ENCODE results near the gene C11orf52. TPM values are rescaled to one million over a fixed set of nuclear protein-coding genes. Genes with fewer than 3 reads are reported as not detected.

The C11orf52 gene
- total RNA-seq, 1 experiment from 2014 or later = 2.0 TPM

GRCh38 chr11:111870886-111871692 is 47.6 kb upstream of the C11orf52 start, which contains the start of gene ALG9:
TSS of gene ALG9 (minus strand) at chr11:111871581. CDS start at chr11:111871482, 99 bp downstream.
- no peaks in the 10 kb centered on the region for H3K27me3 Mint-ChIP-seq (ENCODE audit: insufficient read depth, unreplicated experiment)
- DNase-seq (ENCODE audit: unreplicated experiment) = peak; percentile 82
- H3K4me3 Mint-ChIP-seq (ENCODE audit: unreplicated experiment) = peak within 1 kb of the TSS; percentile 96
- intact Hi-C loops (cut with micrococcal nuclease) = loop anchor here (10.0 kb wide), 1 partner anchor 294 kb away; the partner anchor contains the start of genes IL18 and TEX12
- CTCF ChIA-PET = interaction anchor here (0.6 to 5.5 kb wide), 18 partner anchors 9 to 668 kb away, joined by 3 to 35 read pairs (median 4); no protein-coding TSS in a partner anchor
- H3K36me3 Mint-ChIP-seq (ENCODE audit: insufficient read depth, unreplicated experiment) = peaks cover 31% of the 10 kb centered on the region
- TF ChIP-seq, protein P1, sequence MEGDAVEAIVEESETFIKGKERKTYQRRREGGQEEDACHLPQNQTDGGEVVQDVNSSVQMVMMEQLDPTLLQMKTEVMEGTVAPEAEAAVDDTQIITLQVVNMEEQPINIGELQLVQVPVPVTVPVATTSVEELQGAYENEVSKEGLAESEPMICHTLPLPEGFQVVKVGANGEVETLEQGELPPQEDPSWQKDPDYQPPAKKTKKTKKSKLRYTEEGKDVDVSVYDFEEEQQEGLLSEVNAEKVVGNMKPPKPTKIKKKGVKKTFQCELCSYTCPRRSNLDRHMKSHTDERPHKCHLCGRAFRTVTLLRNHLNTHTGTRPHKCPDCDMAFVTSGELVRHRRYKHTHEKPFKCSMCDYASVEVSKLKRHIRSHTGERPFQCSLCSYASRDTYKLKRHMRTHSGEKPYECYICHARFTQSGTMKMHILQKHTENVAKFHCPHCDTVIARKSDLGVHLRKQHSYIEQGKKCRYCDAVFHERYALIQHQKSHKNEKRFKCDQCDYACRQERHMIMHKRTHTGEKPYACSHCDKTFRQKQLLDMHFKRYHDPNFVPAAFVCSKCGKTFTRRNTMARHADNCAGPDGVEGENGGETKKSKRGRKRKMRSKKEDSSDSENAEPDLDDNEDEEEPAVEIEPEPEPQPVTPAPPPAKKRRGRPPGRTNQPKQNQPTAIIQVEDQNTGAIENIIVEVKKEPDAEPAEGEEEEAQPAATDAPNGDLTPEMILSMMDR (IDR thresholded peaks at IDR 0.05; ENCODE audit: unreplicated experiment) = peak; percentile 44
- no peaks in the 10 kb centered on the region for H3K9me3 Mint-ChIP-seq (ENCODE audit: unreplicated experiment)
- peak within 1 kb of the TSS; percentile 57 for H3K27ac Mint-ChIP-seq (ENCODE audit: low read depth, unreplicated experiment)
- H3K4me1 Mint-ChIP-seq (ENCODE audit: insufficient read depth, unreplicated experiment) = peaks cover 12% of the 10 kb centered on the region
- BruUV-seq (replicated peaks) = no TSS peak
- POLR2A ChIA-PET = interaction anchor here (0.5 to 3.5 kb wide), 37 partner anchors 9 to 1583 kb away, joined by 3 to 29 read pairs (median 4); partner anchors contain the start of genes CFAP68, DLAT, NKAPD1 and PIH1D2

DNA sequence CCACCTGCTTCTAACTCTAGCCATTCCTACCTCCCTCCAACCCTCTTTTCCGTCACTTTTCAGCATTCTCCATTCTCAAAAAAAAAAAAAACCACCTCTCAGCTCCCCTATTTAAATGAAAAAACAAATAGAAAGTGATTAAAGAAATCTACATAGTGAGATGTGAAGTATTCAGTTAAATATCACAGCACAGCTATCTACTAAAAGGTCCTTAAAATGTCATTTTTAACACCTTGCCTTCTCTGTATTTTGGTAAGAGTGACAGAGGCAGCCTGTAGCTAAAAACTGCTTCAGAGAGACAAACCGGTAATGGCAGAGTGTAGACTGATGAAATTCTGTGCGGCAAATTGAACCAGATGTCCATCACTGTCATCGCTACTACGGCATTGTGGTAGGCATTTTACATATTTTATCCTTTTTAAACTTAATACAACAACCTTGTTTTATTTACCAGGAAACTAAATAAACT is 47.0 kb upstream of the C11orf52 start:
- POLR2A ChIA-PET = interaction anchor here (0.5 to 3.5 kb wide), 31 partner anchors 8 to 1583 kb away, joined by 3 to 29 read pairs (median 5); partner anchors contain the start of genes CFAP68, DLAT, NKAPD1 and PIH1D2
- BruUV-seq (replicated peaks) = no TSS peak
- intact Hi-C loops (cut with micrococcal nuclease) = loop anchor here (10.0 kb wide), 1 partner anchor 293 kb away; the partner anchor contains the start of genes IL18 and TEX12
- no peaks in the 10 kb centered on the region for H3K27me3 Mint-ChIP-seq (ENCODE audit: insufficient read depth, unreplicated experiment)
- CTCF ChIA-PET = interaction anchor here (0.6 to 5.5 kb wide), 12 partner anchors 9 to 396 kb away, joined by 3 to 35 read pairs (median 4); no protein-coding TSS in a partner anchor
- H3K36me3 Mint-ChIP-seq (ENCODE audit: insufficient read depth, unreplicated experiment) = peaks cover 25% of the 10 kb centered on the region
- peak; percentile 1 for DNase-seq (ENCODE audit: unreplicated experiment)
- TF ChIP-seq, protein P1 (IDR thresholded peaks at IDR 0.05; ENCODE audit: unreplicated experiment) = no peak
- peak overlapping the region; percentile 57 for H3K27ac Mint-ChIP-seq (ENCODE audit: low read depth, unreplicated experiment)
- H3K4me3 Mint-ChIP-seq (ENCODE audit: unreplicated experiment) = peak overlapping the region; percentile 96
- peaks cover 12% of the 10 kb centered on the region for H3K4me1 Mint-ChIP-seq (ENCODE audit: insufficient read depth, unreplicated experiment)
- H3K9me3 Mint-ChIP-seq (ENCODE audit: unreplicated experiment) = no peaks in the 10 kb centered on the region

- Mint-ChIP-seq H3K4me1 (ENCODE audit: insufficient read depth, unreplicated experiment) (peaks cover 6% of the 10 kb centered on the region), H3K4me3 (ENCODE audit: unreplicated experiment) (peak overlapping the region; percentile 95), H3K27me3 (ENCODE audit: insufficient read depth, unreplicated experiment) (no peaks in the 10 kb centered on the region), H3K9me3 (ENCODE audit: unreplicated experiment) (no peaks in the 10 kb centered on the region), H3K27ac (ENCODE audit: low read depth, unreplicated experiment) (peak overlapping the region; percentile 97), H3K36me3 (ENCODE audit: insufficient read depth, unreplicated experiment) (peaks cover 24% of the 10 kb centered on the region)
- CTCF ChIA-PET = interaction anchor here (0.6 to 4.1 kb wide), 22 partner anchors 9 to 402 kb away, joined by 3 to 43 read pairs (median 4); partner anchors contain the start of gene DIXDC1
- TF ChIP-seq, protein P1 (IDR thresholded peaks at IDR 0.05; ENCODE audit: unreplicated experiment) = no peak
- BruUV-seq (replicated peaks) = TSS peak; percentile 56
- intact Hi-C loops (cut with micrococcal nuclease) = loop anchor here (2.0 to 10.0 kb wide), 4 partner anchors 40 to 286 kb away; partner anchors contain the start of genes C11orf52, IL18, NKAPD1 and PIH1D2
- DNase-seq (ENCODE audit: unreplicated experiment) = peak; percentile 63
- POLR2A ChIA-PET = interaction anchor here (0.7 to 5.0 kb wide), 16 partner anchors 31 to 208 kb away, joined by 3 to 41 read pairs (median 6); partner anchors contain the start of genes C11orf52, CRYAB, DIXDC1 and DLAT
Measured at GRCh38 chr11:111878385-111878848, 40.3 kb upstream of the C11orf52 start.
